GF-D8 (cell line): ENCODE data around the gene PADI1.

Source experiments
- DNase-seq: peaks from one replicate; lab custom pipeline; 2025; lab: John Stamatoyannopoulos, UW

Gene PADI1

GRCh38 chr1:17244821-17245740, 40.2 kb downstream of the PADI1 start:
- no peak for DNase-seq

GRCh38 chr1:17245816-17246325, 40.9 kb downstream of the PADI1 start:
- no peak for DNase-seq

GRCh38 chr1:17246971-17247370, 42.0 kb downstream of the PADI1 start:
- no peak for DNase-seq

- DNase-seq, result no peak
Measured at GRCh38 chr1:17248781-17249180, 43.9 kb downstream of the PADI1 start, which contains the start of gene PADI3. TSS of gene PADI3 (plus strand) at chr1:17249098. CDS start at chr1:17249138, 40 bp downstream.

- DNase-seq, result no peak
Measured at GRCh38 chr1:17250601-17251000, 45.7 kb downstream of the PADI1 start.

- no peak for DNase-seq
Measured at GRCh38 chr1:17251246-17251645, 46.3 kb downstream of the PADI1 start.

- DNase-seq, result no peak
Measured at GRCh38 chr1:17251701-17252376, 46.9 kb downstream of the PADI1 start.

GRCh38 chr1:17255336-17255735, 50.4 kb downstream of the PADI1 start:
- no peak for DNase-seq

GRCh38 chr1:17258116-17258757, 53.3 kb downstream of the PADI1 start:
- no peak for DNase-seq

- no peak for DNase-seq
Measured at GRCh38 chr1:17258758-17259130, 53.8 kb downstream of the PADI1 start.

GRCh38 chr1:17259233-17259873, 54.4 kb downstream of the PADI1 start:
- no peak for DNase-seq

GRCh38 chr1:17260264-17260663, 55.3 kb downstream of the PADI1 start:
- DNase-seq, result no peak

- no peak for DNase-seq
Measured at GRCh38 chr1:17260738-17261137, 55.8 kb downstream of the PADI1 start.

- DNase-seq, result no peak
Measured at GRCh38 chr1:17263936-17264335, 59.0 kb downstream of the PADI1 start.

GRCh38 chr1:17264470-17264869, 59.5 kb downstream of the PADI1 start:
- DNase-seq, result no peak

- no peak for DNase-seq
Measured at GRCh38 chr1:17265162-17265561, 60.2 kb downstream of the PADI1 start.

- DNase-seq, result no peak
Measured at GRCh38 chr1:17265950-17266349, 61.0 kb downstream of the PADI1 start.

- no peak for DNase-seq
Measured at GRCh38 chr1:17270891-17271765, 66.2 kb downstream of the PADI1 start.

- DNase-seq, result no peak
Measured at GRCh38 chr1:17272066-17272465, 67.1 kb downstream of the PADI1 start.

GRCh38 chr1:17272646-17273045, 67.7 kb downstream of the PADI1 start:
- no peak for DNase-seq

- no peak for DNase-seq
Measured at GRCh38 chr1:17273096-17273495, 68.2 kb downstream of the PADI1 start.
